Activated T-cell treated with anti-CD3 and anti-CD28 coated beads, Interleukin-2, amount 50 U/mL, for 4 hours (primary cell): ENCODE measurements around the gene SLC23A1. TPM values are rescaled to one million over a fixed set of nuclear protein-coding genes. Genes with fewer than 3 reads are reported as not detected.
"Not testable (repeated sequence)": the region's sequence is repeated elsewhere in the genome, so short reads cannot be mapped to it uniquely, and the experiment has no call there.

Experiments
- ATAC-seq, 2 donors: fragments of 200-7000 bp; cut with Tn5 transposase; one replicate each; pipeline ENCODE4 v1.10.0; 2021
- DNase-seq: peaks from one replicate; pipeline ENCODE4 v3.0.0-alpha.2; 2020
- H3K27me3 Mint-ChIP-seq: one replicate; pipeline ENCODE4 v1.8.0; 2021; ENCODE audit warnings: low read depth, mixed read lengths
- H3K36me3 Mint-ChIP-seq: one replicate; pipeline ENCODE4 v1.8.0; 2022; ENCODE audit warnings: mixed read lengths; ENCODE audit not compliant: insufficient read depth
- H3K4me1 Mint-ChIP-seq: one replicate; pipeline ENCODE4 v1.8.0; 2021; ENCODE audit warnings: low read depth, mixed read lengths
- H3K4me3 Mint-ChIP-seq: one replicate; pipeline ENCODE4 v1.8.0; 2021; ENCODE audit warnings: mild to moderate bottlenecking, moderate library complexity, mixed read lengths
- H3K9me3 Mint-ChIP-seq: one replicate; pipeline ENCODE4 v1.8.0; 2021; ENCODE audit warnings: mixed read lengths
- total RNA-seq, 3 donors: library from RNA; stranded (reverse); gene quantifications; one replicate each; pipeline ENCODE4 v1.2.1, GENCODE V29; 2021

The SLC23A1 gene
- total RNA-seq, 3 donors from 2014 or later: not detected

GRCh38 chr5:139347863-139348262, 35.2 kb downstream of the SLC23A1 start:
- not testable (repeated sequence) for H3K4me3 Mint-ChIP-seq, H3K27me3 Mint-ChIP-seq, H3K9me3 Mint-ChIP-seq, DNase-seq, ATAC-seq
- Mint-ChIP-seq H3K36me3 (peaks cover 16% of the 10 kb centered on the region), H3K4me1 (peaks cover 49% of the 10 kb centered on the region)

- Mint-ChIP-seq H3K4me1 (peaks cover 54% of the 10 kb centered on the region), H3K36me3 (peaks cover 16% of the 10 kb centered on the region)
- not testable (repeated sequence) for H3K9me3 Mint-ChIP-seq, H3K4me3 Mint-ChIP-seq, H3K27me3 Mint-ChIP-seq, DNase-seq, ATAC-seq
Measured at GRCh38 chr5:139345442-139345841, 37.7 kb downstream of the SLC23A1 start.

GRCh38 chr5:139344177-139344576, 38.9 kb downstream of the SLC23A1 start:
- H3K4me3 Mint-ChIP-seq: peak overlapping the region; percentile 52
- DNase-seq (no peak), ATAC-seq (no peak)
- H3K4me1 Mint-ChIP-seq: peaks cover 54% of the 10 kb centered on the region
- H3K27me3 Mint-ChIP-seq: no peaks in the 10 kb centered on the region
- H3K36me3 Mint-ChIP-seq: peaks cover 16% of the 10 kb centered on the region
- H3K9me3 Mint-ChIP-seq: no peaks in the 10 kb centered on the region

- Mint-ChIP-seq H3K36me3 (peaks cover 16% of the 10 kb centered on the region), H3K9me3 (no peaks in the 10 kb centered on the region), H3K4me1 (peaks cover 50% of the 10 kb centered on the region), H3K4me3 (peak overlapping the region; percentile 100), H3K27me3 (no peaks in the 10 kb centered on the region)
- ATAC-seq (no peak), DNase-seq (no peak)
Measured at GRCh38 chr5:139343476-139343875, 39.6 kb downstream of the SLC23A1 start.

GRCh38 chr5:139342423-139342723, 40.7 kb downstream of the SLC23A1 start:
- Mint-ChIP-seq H3K36me3 (peaks cover 15% of the 10 kb centered on the region), H3K4me1 (peaks cover 50% of the 10 kb centered on the region), H3K4me3 (peak overlapping the region; percentile 100), H3K27me3 (no peaks in the 10 kb centered on the region), H3K9me3 (no peaks in the 10 kb centered on the region)
- DNase-seq (peak; percentile 69), ATAC-seq (peak; percentile 75 to 79)

GRCh38 chr5:139341689-139342422, 41.2 kb downstream of the SLC23A1 start, which contains the start of gene PAIP2:
TSS of gene PAIP2 (plus strand) at chr5:139341854. CDS start at chr5:139363785, 21,931 bp downstream.
- Mint-ChIP-seq H3K27me3 (no peaks in the 10 kb centered on the region), H3K4me3 (peak within 1 kb of the TSS; percentile 100), H3K4me1 (peaks cover 48% of the 10 kb centered on the region), H3K36me3 (peaks cover 13% of the 10 kb centered on the region), H3K9me3 (no peaks in the 10 kb centered on the region)
- DNase-seq (peak; percentile 96), ATAC-seq (peak; percentile 91 to 92)

GRCh38 chr5:139341187-139341688, 41.9 kb downstream of the SLC23A1 start:
- DNase-seq (no peak), ATAC-seq (no peak)
- peaks cover 13% of the 10 kb centered on the region for H3K36me3 Mint-ChIP-seq
- peak overlapping the region; percentile 100 for H3K4me3 Mint-ChIP-seq
- H3K9me3 Mint-ChIP-seq: no peaks in the 10 kb centered on the region
- peaks cover 49% of the 10 kb centered on the region for H3K4me1 Mint-ChIP-seq
- no peaks in the 10 kb centered on the region for H3K27me3 Mint-ChIP-seq

- no peak for ATAC-seq
- DNase-seq: no peak
- Mint-ChIP-seq H3K9me3 (no peaks in the 10 kb centered on the region), H3K27me3 (no peaks in the 10 kb centered on the region), H3K36me3 (peaks cover 8% of the 10 kb centered on the region), H3K4me1 (peaks cover 48% of the 10 kb centered on the region), H3K4me3 (peak overlapping the region; percentile 19)
Measured at GRCh38 chr5:139340051-139340450, 43.0 kb downstream of the SLC23A1 start.

GRCh38 chr5:139335811-139336210, 47.3 kb downstream of the SLC23A1 start:
- DNase-seq: no peak
- H3K4me3 Mint-ChIP-seq: no peak overlapping the region

More at GRCh38 chr5:139335811-139336210, 47.3 kb downstream of the SLC23A1 start:
- Mint-ChIP-seq H3K9me3 (no peaks in the 10 kb centered on the region), H3K27me3 (no peaks in the 10 kb centered on the region), H3K36me3 (peaks cover 12% of the 10 kb centered on the region), H3K4me1 (peaks cover 14% of the 10 kb centered on the region)
- peak; percentile 27 to 36 for ATAC-seq

Other genes with a start within 250 kb of the SLC23A1 start
- gene SIL1, start 184.9 kb downstream of the SLC23A1 start, total RNA-seq: 10 to 100 TPM; 17.8 to 26.1 (median 22.9) TPM
- 100 to 1,000 TPM; 201 to 208 (median 202) TPM for gene MATR3, start 89.6 kb downstream of the SLC23A1 start, total RNA-seq
- gene PAIP2, start 41.4 kb downstream of the SLC23A1 start, total RNA-seq: 10 to 100 TPM; 47.0 to 59.9 (median 50.5) TPM
- gene MZB1, start 6.6 kb upstream of the SLC23A1 start, total RNA-seq: 1 to 10 TPM; 1.8 to 5.0 (median 2.5) TPM
- 1 to 10 TPM; 2.2 to 4.8 (median 4.1) TPM for gene PROB1, start 11.8 kb upstream of the SLC23A1 start, total RNA-seq
- 1 to 10 TPM; 2.4 to 3.6 (median 2.6) TPM for gene SPATA24, start 20.8 kb upstream of the SLC23A1 start, total RNA-seq
- gene DNAJC18, start 56.2 kb upstream of the SLC23A1 start, total RNA-seq: 10 to 100 TPM; 22.7 to 32.8 (median 26.2) TPM
- gene ECSCR, start 79.4 kb upstream of the SLC23A1 start, total RNA-seq: 1 to 10 TPM; 2.6 to 4.0 (median 2.9) TPM
- gene SMIM33, start 87.7 kb upstream of the SLC23A1 start, total RNA-seq: under 1 TPM in 2 of 3 donors, not detected in 1; 0.21 to 0.30 TPM
- 100 to 1,000 TPM; 139 to 261 (median 172) TPM for gene STING1, start 99.5 kb upstream of the SLC23A1 start, total RNA-seq
- 100 to 1,000 TPM; 197 to 223 (median 214) TPM for gene UBE2D2, start 178.0 kb upstream of the SLC23A1 start, total RNA-seq